OCI-LY3 (cell line): ENCODE measurements around the gene DOCK7.

ENCODE experiments used
- H2AFZ ChIP-seq: fragments of 200-600, 300-600 bp; shearing (Covaris generic); 2 replicates; pipeline ENCODE4 v1.6.0; 2014; ENCODE audit warnings: antibody characterized with exemption, low read depth, low read length
- H3K27ac ChIP-seq: fragments of 200-600, 300-600 bp; sonication (generic); 2 replicates; pipeline ENCODE4 v1.5.1; 2014; ENCODE audit warnings: mild to moderate bottlenecking, low read length, moderate library complexity, mixed read lengths
- H3K27me3 ChIP-seq: fragments of 200-600, 300-600 bp; sonication (generic); 2 replicates; pipeline ENCODE4 v1.6.1; 2014; ENCODE audit warnings: low read depth, low read length, mixed read lengths
- H3K36me3 ChIP-seq: fragments of 200-600, 300-600 bp; sonication (generic); replicated peaks from 2 replicates; pipeline ENCODE3; 2014; ENCODE audit warnings: low read depth, low read length, mixed read lengths
- H3K4me1 ChIP-seq: fragments of 300-600, 200-600 bp; sonication (generic); 2 replicates; pipeline ENCODE4 v1.6.1; 2014; ENCODE audit warnings: low read length, mixed read lengths
- H3K4me2 ChIP-seq: fragments of 200-600, 300-600 bp; sonication (generic); 2 replicates; pipeline ENCODE4 v1.6.1; 2014; ENCODE audit warnings: low read length, mixed read lengths
- H3K4me3 ChIP-seq: fragments of 300-600, 200-600 bp; sonication (generic); 2 replicates; pipeline ENCODE4 v1.5.1; 2014; ENCODE audit warnings: antibody characterized with exemption, mild to moderate bottlenecking, low read length, moderate library complexity
- H3K79me2 ChIP-seq: fragments of 300-600, 200-600 bp; shearing (Covaris generic); 2 replicates; pipeline ENCODE4 v1.6.1; 2014; ENCODE audit warnings: mild to moderate bottlenecking, low read length, mixed read lengths
- H3K9ac ChIP-seq: fragments of 300-600, 200-600 bp; shearing (Covaris generic); 2 replicates; pipeline ENCODE4 v1.6.0; 2014; ENCODE audit warnings: mild to moderate bottlenecking, low read length, moderate library complexity
- H3K9me3 ChIP-seq: fragments of 200-600, 300-600 bp; shearing (Covaris generic); 2 replicates; pipeline ENCODE4 v1.6.1; 2014; ENCODE audit warnings: low read length, mixed read lengths; ENCODE audit not compliant: insufficient read depth
- H4K20me1 ChIP-seq: fragments of 200-600, 300-600 bp; sonication (generic); 2 replicates; pipeline ENCODE4 v1.6.1; 2016; ENCODE audit warnings: low read length, mixed read lengths; ENCODE audit not compliant: insufficient read depth
- EZH2phosphoT487 ChIP-seq: fragments of 200-600 bp; shearing (Covaris generic); IDR thresholded peaks from 2 replicates; pipeline ENCODE4 v1.6.1; 2018; ENCODE audit warnings: antibody characterized with exemption, mixed run types, low read depth
- TF ChIP-seq, protein P1 (sequence below): fragments of 200-600, 300-600 bp; sonication (generic); IDR thresholded peaks from 2 replicates; pipeline ENCODE4 v1.5.1; 2014; ENCODE audit warnings: antibody characterized with exemption, low read length, low read depth

DOCK7 gene

DNA sequence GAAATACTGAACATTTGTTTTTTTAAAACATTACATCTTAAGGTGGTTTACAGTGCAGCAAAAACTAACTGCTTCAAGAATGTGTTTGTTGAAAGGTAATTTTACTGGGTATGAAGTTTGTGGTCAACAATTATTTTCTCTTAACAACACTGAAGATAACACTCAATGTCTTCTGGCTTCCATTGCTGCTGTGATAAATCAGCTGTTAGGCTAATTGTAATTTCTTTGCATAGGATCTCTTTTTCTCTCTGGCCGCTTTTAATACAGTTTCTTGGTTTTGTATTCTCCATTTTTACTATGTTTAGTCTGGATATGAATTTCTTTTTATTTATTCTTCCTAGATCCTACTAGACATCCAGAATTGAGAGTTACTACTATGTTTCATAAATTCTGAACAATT, 44.9 kb downstream of the DOCK7 start:
- TF ChIP-seq EZH2phosphoT487 = no peak
- TF ChIP-seq, protein P1, sequence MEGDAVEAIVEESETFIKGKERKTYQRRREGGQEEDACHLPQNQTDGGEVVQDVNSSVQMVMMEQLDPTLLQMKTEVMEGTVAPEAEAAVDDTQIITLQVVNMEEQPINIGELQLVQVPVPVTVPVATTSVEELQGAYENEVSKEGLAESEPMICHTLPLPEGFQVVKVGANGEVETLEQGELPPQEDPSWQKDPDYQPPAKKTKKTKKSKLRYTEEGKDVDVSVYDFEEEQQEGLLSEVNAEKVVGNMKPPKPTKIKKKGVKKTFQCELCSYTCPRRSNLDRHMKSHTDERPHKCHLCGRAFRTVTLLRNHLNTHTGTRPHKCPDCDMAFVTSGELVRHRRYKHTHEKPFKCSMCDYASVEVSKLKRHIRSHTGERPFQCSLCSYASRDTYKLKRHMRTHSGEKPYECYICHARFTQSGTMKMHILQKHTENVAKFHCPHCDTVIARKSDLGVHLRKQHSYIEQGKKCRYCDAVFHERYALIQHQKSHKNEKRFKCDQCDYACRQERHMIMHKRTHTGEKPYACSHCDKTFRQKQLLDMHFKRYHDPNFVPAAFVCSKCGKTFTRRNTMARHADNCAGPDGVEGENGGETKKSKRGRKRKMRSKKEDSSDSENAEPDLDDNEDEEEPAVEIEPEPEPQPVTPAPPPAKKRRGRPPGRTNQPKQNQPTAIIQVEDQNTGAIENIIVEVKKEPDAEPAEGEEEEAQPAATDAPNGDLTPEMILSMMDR = no peak
- Histone ChIP-seq H3K27me3 (no peaks in the 10 kb centered on the region), H3K4me3 (no peak overlapping the region), H3K4me1 (no peaks in the 10 kb centered on the region), H3K36me3 (peaks cover 5% of the 10 kb centered on the region), H3K27ac (no peak overlapping the region), H4K20me1 (no peaks in the 10 kb centered on the region), H3K9me3 (no peaks in the 10 kb centered on the region), H3K9ac (no peak overlapping the region), H3K4me2 (no peak overlapping the region), H2AFZ (no peak overlapping the region), H3K79me2 (no peaks in the 10 kb centered on the region)

DNA sequence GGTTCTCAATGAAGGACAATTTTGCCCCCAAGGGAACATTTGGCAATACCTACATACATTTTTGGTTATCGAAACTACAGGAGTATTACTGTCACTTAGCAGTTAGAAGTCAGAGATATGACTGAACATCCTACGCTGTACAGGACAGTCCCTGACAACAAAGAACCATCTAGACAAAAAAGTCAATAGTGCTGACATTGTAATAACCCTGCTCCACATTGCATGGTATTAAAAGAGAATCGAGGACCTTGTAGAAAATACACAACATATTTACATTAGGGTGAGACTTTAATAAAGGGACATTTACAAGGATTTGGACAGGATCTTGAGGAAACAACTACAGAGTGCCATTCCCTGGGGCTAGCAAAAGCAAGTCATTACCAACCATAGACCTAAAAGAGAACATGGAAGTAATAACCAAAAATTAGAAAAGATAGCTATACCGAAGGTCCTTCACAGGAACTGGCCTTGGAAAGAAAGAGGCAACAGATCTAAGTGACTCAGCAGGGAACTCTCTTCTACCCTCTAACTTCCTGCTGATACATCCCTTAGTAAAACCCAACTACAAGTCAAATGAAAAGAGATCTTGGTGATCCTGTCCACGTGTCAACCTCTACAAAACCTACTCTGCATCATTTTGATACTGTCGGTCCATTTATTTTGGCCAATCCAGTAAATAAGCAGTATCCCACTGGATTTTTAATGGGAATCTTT, 50.6 kb downstream of the DOCK7 start:
- H3K9ac ChIP-seq = no peak overlapping the region
- no peaks in the 10 kb centered on the region for H3K9me3 ChIP-seq
- TF ChIP-seq, protein P1 = no peak
- no peak for TF ChIP-seq EZH2phosphoT487
- no peaks in the 10 kb centered on the region for H3K79me2 ChIP-seq
- H3K4me3 ChIP-seq = no peak overlapping the region
- no peak overlapping the region for H3K27ac ChIP-seq
- no peak overlapping the region for H2AFZ ChIP-seq
- peaks cover 3% of the 10 kb centered on the region for H3K36me3 ChIP-seq
- H3K4me2 ChIP-seq = no peak overlapping the region
- H3K27me3 ChIP-seq = no peaks in the 10 kb centered on the region
- H4K20me1 ChIP-seq = no peaks in the 10 kb centered on the region
- no peaks in the 10 kb centered on the region for H3K4me1 ChIP-seq

DNA sequence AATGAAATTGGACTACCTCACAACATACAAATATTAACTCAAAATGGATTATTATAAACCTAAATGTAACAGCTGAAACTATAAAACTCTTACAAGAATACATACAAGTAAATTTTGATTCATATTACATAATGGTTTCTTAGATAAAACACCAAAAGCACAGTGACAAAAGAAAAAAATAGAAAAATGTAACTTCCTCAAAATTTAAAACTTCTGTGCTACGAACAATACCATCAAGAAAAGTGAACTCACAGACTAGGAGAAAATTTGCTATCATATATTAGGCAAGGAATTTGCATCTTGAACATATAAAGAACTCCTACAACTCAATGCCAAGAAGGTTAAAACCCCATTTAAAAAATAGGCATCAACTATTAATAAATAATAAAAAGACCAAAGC, 59.7 kb downstream of the DOCK7 start:
- H3K36me3 ChIP-seq = peaks cover 3% of the 10 kb centered on the region
- no peaks in the 10 kb centered on the region for H3K27me3 ChIP-seq
- no peak overlapping the region for H3K4me2 ChIP-seq
- H3K27ac ChIP-seq = no peak overlapping the region
- no peaks in the 10 kb centered on the region for H3K79me2 ChIP-seq
- no peaks in the 10 kb centered on the region for H3K9me3 ChIP-seq
- TF ChIP-seq, protein P1 = no peak
- no peak for TF ChIP-seq EZH2phosphoT487
- no peak overlapping the region for H3K4me3 ChIP-seq
- H3K4me1 ChIP-seq = peaks cover 8% of the 10 kb centered on the region
- H3K9ac ChIP-seq = no peak overlapping the region
- H4K20me1 ChIP-seq = no peaks in the 10 kb centered on the region
- no peak overlapping the region for H2AFZ ChIP-seq

DNA sequence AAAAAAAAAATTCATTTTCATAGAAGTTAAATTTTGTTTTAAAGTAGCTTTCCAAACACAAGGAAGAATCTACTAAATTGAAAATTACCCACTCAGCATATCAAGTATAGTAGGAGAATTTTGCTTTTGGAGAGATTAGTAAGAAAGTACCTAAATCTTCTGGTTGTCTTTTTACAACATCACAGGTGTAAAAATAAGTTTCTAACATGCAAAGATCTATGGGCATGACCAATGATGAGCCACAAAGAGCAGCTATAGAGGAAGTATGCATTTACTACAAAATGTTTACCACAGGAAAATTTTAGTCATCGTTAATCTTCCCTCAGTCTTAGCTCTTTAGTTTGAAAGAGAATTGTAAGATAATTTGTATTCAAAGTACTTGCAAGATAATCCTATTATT, 62.8 kb downstream of the DOCK7 start:
- Histone ChIP-seq H2AFZ (no peak overlapping the region), H3K9ac (no peak overlapping the region), H3K36me3 (no peaks in the 10 kb centered on the region), H3K4me3 (no peak overlapping the region), H3K4me2 (peak overlapping the region; percentile 23), H4K20me1 (no peaks in the 10 kb centered on the region), H3K27me3 (no peaks in the 10 kb centered on the region), H3K27ac (no peak overlapping the region), H3K4me1 (peaks cover 15% of the 10 kb centered on the region), H3K79me2 (no peaks in the 10 kb centered on the region), H3K9me3 (no peaks in the 10 kb centered on the region)
- TF ChIP-seq, protein P1 = no peak
- no peak for TF ChIP-seq EZH2phosphoT487
